GM19468 (cell line): Measurements from ENCODE around the gene PRDM12.
"Not testable (repeated sequence)": the region's sequence is repeated elsewhere in the genome, so short reads cannot be mapped to it uniquely, and the experiment has no call there.

Experiments
- ATAC-seq: cut with Tn5 transposase; IDR thresholded peaks from one replicate; pipeline ENCODE4 v1.9.1; 2021; ENCODE audit warnings: mild to moderate bottlenecking, moderate library complexity, moderate number of reproducible peaks; ENCODE audit not compliant: unreplicated experiment; ENCODE audit errors: extremely low read depth

PRDM12 gene

DNA sequence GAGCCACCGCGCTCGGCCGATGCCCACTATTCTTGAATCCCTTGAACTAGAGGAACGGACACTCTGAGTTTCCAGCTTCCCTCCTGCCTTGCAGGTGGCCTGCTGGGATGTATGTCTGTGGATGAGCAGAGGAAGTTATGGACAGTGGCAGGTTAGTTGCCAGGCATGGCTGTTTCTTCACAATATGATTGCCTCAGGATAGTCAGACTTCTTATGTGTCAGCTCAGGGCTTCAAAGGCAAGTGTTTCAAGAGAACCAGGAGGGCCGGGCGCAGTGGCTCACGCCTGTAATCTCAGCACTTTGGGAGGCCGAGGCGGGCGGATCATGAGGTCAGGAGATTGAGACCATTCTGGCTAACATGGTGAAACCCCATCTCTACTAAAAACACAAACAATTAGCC lies 21.6 kb downstream of the PRDM12 start:
- not testable (repeated sequence) for ATAC-seq

DNA sequence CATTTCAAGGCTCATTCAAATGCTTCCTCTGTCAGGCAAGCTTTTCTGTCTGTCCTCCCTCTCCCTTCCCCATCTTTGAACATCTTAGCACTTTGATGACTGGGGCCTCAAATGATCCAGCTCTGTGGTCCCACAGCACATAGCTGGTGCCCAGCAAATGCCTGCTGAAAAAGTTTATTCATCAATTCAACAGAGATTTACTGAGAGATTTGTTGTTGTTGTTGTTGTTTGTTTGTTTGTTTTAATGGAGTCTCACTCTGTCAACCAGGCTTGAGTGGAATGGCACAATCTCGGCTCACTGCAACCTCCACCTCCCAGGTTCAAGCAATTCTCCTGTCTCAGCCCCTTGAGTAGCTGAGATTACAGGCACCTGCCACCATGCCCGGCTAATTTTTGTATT lies 23.2 kb downstream of the PRDM12 start:
- ATAC-seq, result no peak

DNA sequence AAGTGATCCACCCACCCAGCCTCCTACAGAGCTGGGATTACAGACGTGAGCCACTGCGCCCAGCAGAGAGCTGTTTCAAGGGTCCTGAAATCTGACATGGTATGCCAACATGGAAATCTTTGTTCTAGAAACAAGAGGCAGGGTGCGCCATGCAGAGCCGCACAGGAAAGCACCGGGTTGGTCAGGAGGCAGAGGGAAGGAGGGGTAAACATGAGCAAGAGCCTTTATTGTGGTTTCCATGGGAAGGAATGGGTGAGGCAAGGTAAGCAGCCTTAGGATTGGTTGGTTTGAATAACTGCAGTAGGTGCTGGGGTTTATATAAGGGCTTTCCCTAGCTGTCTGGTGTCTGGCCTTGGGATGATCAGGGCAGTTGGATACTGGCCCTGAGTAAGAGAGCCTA lies 23.7 kb downstream of the PRDM12 start:
- no peak for ATAC-seq

DNA sequence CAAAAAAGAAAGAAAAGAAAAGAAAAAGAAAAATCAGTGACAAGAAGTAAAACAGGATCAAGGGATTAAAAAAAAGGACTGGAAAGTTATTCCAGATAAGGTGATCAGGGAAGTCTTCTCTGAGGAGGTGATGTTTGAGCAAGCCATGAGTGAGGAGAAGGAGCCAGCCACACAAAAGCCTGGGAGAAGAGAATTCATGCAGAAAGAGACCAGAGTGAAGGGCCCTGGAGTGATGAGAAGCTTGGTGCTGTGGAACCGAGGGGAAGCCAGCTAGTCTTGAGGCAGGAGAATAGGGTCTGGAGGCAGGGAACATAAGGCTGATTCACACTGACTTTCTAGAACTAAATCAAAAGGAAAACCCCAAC lies 25.2 kb downstream of the PRDM12 start:
- ATAC-seq, result no peak

DNA sequence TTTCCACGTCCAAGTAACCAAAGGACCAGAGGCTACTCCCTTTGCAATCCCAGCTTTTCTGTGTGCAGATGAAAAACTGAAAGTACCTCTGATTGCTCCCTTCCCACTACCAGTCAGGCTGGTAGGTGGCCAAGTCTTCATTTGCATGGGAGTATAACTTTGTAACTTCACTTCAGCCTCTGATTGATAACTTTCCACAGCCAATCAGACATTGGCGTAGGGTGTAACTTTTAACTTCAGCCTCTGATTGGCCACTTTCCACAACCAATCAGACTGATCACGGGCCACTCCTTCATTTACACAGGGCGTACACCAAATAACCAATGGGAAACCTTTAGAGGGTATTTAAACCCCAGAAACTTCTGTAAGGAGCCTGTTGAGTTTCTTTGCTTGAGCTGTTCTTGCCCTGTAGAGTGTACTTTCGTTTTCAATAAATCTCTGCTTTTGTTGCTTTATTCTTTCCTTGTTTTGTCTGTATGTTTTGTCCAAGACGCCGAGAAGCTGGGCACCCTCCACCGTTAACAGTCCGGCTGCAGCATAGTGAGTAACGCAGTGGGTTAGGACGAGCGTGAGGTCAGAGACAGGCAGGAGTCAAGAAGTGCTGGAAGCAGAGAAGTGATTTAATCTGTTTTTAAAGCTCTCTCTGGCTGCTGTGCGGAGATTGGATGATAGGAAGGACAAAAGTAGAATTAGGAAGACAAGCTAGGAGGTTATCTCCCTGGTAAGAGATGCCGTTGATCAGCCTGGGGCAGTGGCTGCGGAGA lies 25.7 kb downstream of the PRDM12 start:
- ATAC-seq, result no peak

DNA sequence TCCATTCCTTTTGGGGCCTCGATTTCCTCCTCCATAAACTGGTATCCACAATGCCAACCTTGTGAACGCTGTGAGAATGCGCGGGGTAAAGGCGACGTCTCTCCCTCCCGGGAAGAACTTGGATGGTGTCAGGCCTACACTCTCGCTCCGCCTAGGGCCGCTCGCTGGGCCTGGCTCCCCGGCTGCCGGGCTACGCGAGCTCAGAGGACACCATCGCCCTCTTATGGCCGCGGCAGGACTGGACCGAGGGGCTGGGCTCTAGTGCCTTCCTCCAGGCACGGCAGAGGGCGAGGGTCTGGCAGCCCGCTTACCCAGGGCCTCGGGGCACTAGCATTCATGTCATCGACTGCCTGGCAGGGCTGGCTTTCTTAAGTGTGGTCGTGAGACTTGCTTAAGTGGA lies 27.9 kb downstream of the PRDM12 start:
- ATAC-seq, result no peak

DNA sequence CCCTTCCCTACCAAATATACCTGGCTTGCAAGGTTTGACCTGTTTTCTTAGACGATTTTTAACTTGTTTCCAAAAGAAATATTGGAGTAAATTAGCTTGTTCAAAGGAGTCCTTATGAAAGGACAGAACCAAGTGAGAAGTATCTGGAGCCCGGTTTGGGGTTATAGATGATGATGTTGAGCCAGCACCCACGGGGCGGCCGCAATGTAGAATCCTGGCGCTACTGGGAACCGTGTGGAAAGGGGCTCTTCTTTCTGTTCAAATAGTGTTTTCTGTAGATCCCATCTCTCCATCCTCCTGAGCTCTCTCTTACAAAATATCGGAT lies 28.7 kb downstream of the PRDM12 start:
- ATAC-seq, result no peak

DNA sequence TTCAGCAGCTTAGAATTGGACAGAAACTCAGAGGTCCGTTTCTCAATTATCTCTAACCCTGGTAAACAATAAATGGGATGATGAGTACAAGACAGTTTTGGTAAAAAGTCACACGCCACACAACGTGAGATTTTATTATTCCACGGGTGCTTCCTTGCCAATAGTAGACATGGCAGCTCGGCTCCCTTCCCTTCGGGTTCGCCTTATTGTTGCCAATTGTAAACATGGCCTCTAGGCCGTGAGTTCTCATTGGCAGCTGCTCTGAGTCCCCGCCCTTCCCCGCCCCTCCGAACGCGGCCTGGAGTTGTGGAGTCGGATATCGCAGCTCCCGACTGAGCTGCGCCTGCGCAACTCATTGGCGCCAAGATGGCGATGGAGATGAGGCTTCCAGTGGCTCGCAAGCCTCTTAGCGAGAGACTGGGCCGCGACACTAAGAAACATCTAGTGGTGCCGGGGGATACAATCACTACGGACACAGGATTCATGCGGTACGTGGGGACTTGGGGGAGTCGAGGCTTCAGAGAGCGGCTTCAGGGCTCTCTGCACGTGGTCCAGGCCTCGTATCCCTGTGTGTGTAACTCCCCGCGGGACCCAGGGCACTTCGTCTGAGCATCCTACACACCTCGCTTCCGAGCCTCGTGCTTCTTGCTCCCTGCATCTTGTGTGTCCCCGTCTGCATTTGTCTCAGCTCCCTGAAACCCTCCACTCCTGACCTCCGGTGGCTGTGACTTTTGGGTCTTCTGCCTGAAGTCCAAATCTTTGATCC lies 29.2 kb downstream of the PRDM12 start, which contains the start of gene EXOSC2:
TSS of gene EXOSC2 (plus strand) at position 355 of the 766 bp plus-strand sequence. CDS start at position 367, 12 bp downstream.
- peak; percentile 55 for ATAC-seq

DNA sequence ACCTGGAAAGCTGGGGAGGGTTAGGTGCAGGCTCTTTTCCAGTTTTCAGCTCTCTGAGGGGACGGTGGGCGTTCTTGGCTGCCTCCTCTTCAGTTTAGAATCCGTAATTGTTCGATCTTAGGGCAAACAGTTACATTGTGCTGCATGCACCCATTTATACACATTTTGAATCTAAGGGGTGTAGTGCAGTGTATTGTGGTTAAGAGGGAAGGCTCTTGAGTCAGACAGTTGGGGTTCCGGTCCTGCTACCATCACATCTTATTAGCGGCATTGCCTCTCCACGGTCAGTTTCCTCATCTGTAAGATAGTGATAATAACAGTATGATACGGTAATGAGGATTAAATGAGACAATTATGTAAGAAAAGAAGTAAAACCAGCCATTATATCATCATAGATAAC lies 29.8 kb downstream of the PRDM12 start:
- ATAC-seq, result no peak

DNA sequence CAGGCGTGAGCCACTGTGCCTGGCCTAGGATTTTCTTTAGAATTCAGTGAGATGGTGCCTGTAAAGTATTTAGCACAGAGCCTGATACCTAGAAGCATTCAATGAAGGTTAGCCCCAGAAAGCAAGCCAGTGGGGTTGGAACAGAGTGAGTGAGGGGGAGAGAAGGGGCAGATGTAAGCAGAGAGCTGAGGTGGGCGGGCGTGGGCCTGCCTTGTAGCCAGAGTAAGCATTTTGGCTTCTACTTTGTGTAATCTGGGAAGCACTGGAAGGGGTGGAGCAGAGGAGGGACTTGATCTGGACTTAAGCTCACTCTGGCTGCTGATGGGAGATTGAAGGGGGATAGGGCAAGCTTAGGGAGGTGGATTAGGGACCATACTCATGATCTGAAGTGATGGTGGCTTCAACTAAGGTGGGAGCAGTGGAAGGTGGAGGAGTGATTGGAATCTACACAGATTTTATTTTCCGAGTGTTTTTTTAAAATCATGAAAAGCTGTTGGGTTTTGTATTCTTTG lies 31.8 kb downstream of the PRDM12 start:
- ATAC-seq, result no peak

DNA sequence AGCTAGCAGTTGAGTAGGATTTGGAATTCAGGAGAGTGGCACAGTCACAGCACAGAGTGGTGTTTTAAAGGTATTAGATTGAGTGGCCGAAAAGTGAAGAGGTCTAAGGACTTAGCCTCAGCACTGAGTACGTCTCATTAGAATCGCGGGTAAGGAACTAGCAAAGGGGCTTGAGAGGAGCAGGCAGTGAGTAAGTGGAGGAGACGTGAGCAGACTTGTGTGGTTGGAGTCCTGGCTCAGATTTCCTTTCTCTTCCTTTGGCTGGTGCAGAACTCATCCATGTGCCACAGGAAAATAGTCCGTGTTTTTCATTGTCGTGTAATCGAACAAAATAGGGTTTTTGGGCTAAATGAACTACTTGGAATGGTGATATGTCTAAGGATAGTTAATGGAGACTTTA lies 32.6 kb downstream of the PRDM12 start:
- ATAC-seq, result no peak

DNA sequence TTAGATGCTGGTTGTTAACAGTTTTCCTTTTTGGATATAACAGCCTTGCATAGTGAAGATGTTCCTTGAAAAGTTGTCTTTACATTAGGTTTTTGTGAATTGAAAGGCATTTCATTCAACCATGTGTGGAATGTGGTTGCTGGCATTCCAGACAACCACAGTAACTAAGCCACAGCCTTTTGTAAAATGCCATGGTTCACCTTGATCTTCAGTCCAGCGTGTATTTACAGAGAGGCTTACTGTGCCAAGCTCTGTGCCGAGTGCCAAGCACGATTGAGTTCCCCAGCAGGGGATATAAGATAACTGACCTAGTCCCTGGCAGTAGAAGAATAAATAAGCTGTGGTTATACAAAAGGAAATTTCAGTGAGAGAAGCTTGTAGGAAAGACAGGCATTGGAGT lies 34.1 kb downstream of the PRDM12 start:
- ATAC-seq, result no peak

DNA sequence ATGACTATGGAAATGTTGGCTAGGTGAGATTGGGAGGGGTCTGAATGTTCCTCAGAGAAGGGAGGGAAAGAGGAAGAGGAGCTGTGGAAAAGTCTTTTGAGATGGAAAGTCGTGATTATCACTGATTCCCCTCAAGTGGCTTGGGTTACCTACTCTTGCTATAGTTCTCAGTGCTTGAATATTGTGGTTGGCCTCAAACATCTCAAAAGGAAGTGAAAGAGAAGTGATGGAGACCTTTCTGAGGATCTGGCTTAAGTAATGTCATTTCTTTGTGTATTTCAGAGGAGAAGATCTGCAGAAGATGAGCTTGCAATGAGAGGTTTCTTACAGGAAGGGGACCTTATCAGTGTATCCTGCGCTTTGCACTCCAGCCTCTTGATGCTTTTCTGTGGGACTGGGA lies 34.7 kb downstream of the PRDM12 start:
- ATAC-seq, result no peak

DNA sequence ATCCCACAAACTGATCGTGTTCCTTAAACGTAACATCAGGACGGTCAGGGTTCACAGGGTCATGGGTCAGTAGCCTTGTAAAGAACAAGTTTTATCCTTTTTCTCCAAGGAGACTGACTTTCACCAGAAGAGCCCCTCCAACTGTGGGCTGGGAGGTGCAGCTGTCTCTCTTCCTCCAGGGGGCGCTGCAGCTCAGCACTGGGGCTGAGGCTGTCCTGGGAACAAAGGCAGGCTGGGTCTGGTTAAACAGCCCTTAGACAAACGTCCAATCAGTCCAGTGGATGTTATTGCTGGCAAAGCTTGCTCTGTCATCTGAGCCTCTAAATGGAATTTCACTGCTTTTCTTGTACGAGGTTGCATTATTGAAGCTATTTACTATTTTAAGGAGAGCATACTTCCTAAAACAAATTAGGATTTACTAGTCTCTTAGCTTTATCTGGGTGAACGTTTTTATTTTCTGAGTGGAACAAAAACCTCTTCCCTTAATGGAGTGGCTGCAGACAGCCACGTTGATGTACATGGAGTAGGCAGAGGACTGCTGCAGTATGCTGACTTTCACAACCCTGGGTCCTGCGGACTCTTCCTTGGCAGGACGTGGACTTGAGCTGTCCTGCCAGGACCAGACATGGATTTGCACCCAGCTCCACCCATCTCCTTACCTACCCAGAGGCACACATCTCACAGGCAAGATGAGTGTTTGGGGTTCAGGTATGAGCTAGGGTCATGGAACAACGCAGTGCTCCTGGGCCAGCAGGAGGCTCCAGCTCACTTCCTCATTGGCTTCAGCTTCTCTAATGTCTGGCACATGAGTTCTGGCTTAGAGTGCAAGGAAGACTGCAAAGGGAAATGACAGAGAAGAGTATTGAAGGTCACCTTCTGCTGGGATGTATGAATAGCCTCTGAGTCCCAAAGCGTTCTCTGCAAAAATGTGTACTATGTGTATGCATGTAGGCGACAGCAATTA lies 36.9 kb downstream of the PRDM12 start:
- no peak for ATAC-seq

DNA sequence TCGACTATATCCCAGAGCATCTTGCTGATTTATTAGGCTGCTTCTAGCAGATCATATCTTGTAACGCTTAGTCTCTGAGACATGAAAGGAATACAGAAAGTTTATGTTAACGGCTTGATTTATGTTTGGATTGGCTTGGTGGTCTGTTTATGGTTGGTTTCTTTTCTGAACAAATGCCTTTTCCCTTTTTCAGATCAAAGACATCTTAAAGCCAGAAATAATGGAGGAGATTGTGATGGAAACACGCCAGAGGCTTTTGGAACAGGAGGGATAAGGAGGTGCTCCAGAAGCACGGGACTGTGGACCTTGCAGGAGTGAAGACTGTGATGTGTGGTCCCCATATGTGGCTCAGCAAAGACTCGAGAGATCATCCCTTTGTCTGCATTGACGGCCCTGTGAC lies 39.1 kb downstream of the PRDM12 start:
- no peak for ATAC-seq

DNA sequence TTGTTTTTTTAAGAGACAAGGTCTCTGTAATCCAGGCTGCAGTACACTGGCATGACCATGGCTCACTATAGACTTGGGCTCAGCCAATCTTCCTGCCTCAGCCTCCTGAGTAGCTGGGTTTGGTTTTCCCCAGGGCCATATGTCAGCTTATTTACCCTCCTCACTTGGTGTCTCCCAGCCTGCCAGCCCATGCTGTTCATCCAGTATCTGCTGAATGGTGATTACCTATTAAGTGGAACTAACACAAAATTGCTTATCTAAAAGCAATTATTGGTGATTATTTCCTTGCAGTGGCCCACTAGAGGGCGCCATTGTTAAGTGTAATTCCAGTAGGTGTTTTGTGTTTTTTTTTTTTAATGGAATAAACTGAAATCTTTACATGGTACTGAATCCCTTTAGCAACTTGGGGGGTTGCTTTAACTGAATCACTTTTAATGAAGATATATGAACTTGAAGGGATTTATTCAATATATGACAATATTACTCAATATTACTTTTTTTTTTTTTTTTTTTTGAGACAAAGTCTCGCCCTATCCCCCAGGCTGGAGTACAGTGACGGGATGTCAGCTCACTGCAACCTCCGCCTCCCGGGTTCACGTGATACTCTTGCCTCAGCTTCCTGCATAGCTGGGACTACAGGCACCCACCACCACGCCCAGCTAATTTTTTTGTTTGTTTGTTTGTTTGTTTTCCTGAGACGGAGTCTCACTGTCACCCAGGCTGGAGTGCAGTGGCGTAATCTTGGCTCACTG lies 43.0 kb downstream of the PRDM12 start:
- no peak for ATAC-seq

DNA sequence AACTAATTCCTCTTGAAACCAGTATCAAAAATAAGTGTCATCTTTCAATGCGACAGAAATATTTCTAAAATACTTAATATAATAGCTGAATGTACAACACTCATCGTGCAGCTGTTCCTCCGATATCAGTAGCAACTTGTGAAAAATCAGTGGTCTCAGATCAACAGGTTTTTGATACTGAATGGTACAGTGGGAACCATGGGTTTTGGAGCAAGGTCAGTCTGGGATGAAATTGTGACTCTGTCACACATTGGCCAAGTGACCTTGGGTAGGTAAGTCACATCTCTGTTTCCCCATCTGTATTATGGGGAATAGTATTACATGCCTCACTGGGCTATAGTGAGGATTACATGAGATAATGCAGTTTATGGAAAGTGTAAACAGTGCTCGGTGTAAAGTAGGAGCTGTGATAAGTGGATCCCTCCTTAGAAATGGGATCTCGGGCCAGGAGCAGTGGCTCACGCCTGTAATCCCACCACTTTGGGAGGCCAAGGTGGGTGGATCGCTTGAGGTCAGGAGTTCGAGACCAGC lies 46.5 kb downstream of the PRDM12 start:
- no peak for ATAC-seq

DNA sequence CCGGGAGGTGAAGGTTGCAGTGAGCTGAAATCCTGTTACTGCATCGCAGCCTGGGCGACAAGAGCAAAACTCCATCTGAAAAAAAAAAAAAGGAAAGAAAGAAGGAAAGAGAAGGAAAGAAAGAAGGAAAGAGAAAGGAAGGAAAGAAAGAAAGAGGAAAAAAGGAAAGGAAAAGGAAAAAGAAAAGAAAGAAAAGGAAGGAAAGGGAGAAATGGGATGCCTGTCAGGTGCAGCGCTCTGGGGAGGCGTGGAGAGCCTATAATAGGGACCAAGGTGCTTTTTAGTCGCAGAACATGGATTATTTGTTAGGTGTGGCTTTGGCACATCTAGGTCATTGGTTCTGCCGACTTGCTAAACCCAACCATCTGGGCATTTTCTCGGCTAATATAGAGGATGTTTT lies 47.1 kb downstream of the PRDM12 start:
- no peak for ATAC-seq

DNA sequence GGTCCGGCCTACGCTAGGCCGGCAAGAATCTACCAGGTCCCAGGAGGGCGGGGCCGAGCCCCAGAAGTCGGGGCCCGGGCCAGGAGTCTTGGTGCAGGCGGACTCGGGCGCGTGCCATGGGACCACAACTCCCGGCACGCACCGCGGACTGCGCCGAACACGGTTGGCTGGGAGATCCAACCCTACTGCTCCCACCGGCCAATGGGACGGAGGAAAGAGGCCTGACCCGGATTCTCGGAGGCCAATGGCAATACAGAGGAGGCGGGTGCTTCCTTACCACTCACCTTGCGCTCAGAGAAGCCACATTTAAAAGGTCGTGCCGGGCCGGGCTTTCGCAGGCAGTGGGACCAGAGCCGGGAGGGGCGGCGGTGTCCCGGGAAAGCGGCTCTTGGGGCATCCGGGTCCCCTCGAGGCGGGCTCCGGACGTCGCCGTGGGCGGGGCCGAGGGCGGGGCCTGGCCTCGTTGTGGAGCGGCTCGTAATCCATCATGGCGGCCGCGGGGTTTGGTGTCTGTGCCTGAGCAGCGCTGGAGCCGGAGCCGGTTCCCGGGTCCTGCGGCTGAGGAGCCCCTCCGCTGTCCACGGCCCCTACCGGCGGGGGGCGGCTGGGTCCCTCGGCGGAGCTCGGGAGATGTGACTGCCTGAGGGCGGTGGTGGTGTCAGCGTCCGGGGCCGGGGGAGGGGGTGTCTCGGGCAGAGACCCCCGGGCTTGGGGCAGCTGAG lies 48.3 kb downstream of the PRDM12 start:
- ATAC-seq, result peak; percentile 93
